ENCODE results near the gene CC2D2A.
"Not testable (repeated sequence)": the region's sequence is repeated elsewhere in the genome, so short reads cannot be mapped to it uniquely, and the experiment has no call there.

The CC2D2A gene

GRCh38 chr4:15557786-15558550, 88.3 kb downstream of the CC2D2A start:
- DNase-seq (ENCODE audit: low read depth in 2 of 2): no peak

- no peak for DNase-seq (ENCODE audit: low read depth in 2 of 2)
Measured at GRCh38 chr4:15558561-15558960, 88.9 kb downstream of the CC2D2A start.

- no peak for DNase-seq (ENCODE audit: low read depth in 2 of 2)
Measured at GRCh38 chr4:15562114-15562513, 92.4 kb downstream of the CC2D2A start.

GRCh38 chr4:15562623-15563022, 92.9 kb downstream of the CC2D2A start:
- DNase-seq (ENCODE audit: low read depth in 2 of 2): no peak

GRCh38 chr4:15563871-15564270, 94.2 kb downstream of the CC2D2A start:
- no peak for DNase-seq (ENCODE audit: low read depth in 2 of 2)

GRCh38 chr4:15568821-15569220, 99.1 kb downstream of the CC2D2A start:
- no peak for DNase-seq (ENCODE audit: low read depth in 2 of 2)

GRCh38 chr4:15569746-15570145, 100.1 kb downstream of the CC2D2A start:
- no peak for DNase-seq (ENCODE audit: low read depth in 2 of 2)

- no peak for DNase-seq (ENCODE audit: low read depth in 2 of 2)
Measured at GRCh38 chr4:15575966-15576365, 106.3 kb downstream of the CC2D2A start.

GRCh38 chr4:15577508-15577907, 107.8 kb downstream of the CC2D2A start:
- no peak for DNase-seq (ENCODE audit: low read depth in 2 of 2)

- DNase-seq (ENCODE audit: low read depth in 2 of 2): no peak
Measured at GRCh38 chr4:15584785-15585184, 115.1 kb downstream of the CC2D2A start.

- DNase-seq (ENCODE audit: low read depth in 2 of 2): no peak
Measured at GRCh38 chr4:15585331-15585730, 115.6 kb downstream of the CC2D2A start.

- no peak for DNase-seq (ENCODE audit: low read depth in 2 of 2)
Measured at GRCh38 chr4:15586066-15586465, 116.4 kb downstream of the CC2D2A start.

GRCh38 chr4:15587649-15588048, 118.0 kb downstream of the CC2D2A start:
- DNase-seq (ENCODE audit: low read depth in 2 of 2): no peak

GRCh38 chr4:15592799-15593198, 123.1 kb downstream of the CC2D2A start:
- no peak for DNase-seq (ENCODE audit: low read depth in 2 of 2)

GRCh38 chr4:15598644-15599043, 129.0 kb downstream of the CC2D2A start:
- DNase-seq (ENCODE audit: low read depth in 2 of 2): no peak

- DNase-seq (ENCODE audit: low read depth in 2 of 2): no peak
Measured at GRCh38 chr4:15600176-15600575, 130.5 kb downstream of the CC2D2A start.

GRCh38 chr4:15601862-15602261, 132.2 kb downstream of the CC2D2A start:
- DNase-seq (ENCODE audit: low read depth in 2 of 2): no peak

- DNase-seq (ENCODE audit: low read depth in 2 of 2): no peak
Measured at GRCh38 chr4:15605537-15605936, 135.9 kb downstream of the CC2D2A start.

GRCh38 chr4:15610855-15611254, 141.2 kb downstream of the CC2D2A start:
- DNase-seq (ENCODE audit: low read depth in 2 of 2): no peak

GRCh38 chr4:15612136-15612535, 142.5 kb downstream of the CC2D2A start:
- no peak for DNase-seq (ENCODE audit: low read depth in 2 of 2)

- DNase-seq (ENCODE audit: low read depth in 2 of 2): not testable (repeated sequence)
Measured at GRCh38 chr4:15614891-15615290, 145.2 kb downstream of the CC2D2A start.

GRCh38 chr4:15617407-15617806, 147.7 kb downstream of the CC2D2A start:
- DNase-seq (ENCODE audit: low read depth in 2 of 2): not testable (repeated sequence)

- DNase-seq (ENCODE audit: low read depth in 2 of 2): no peak
Measured at GRCh38 chr4:15636818-15637217, 167.1 kb downstream of the CC2D2A start.

- no peak for DNase-seq (ENCODE audit: low read depth in 2 of 2)
Measured at GRCh38 chr4:15638418-15638817, 168.7 kb downstream of the CC2D2A start.
